Chondrocyte (in vitro differentiated cells): ENCODE measurements around the gene CAMK2D. TPM values are rescaled to one million over a fixed set of nuclear protein-coding genes. Genes with fewer than 3 reads are reported as not detected.
"Not testable (repeated sequence)": the region's sequence is repeated elsewhere in the genome, so short reads cannot be mapped to it uniquely, and the experiment has no call there.

Experiments used
- DNase-seq: peaks from one replicate; pipeline ENCODE4 v3.0.0; 2021; ENCODE audit warnings: mixed read lengths, low spot score
- H3K27ac Mint-ChIP-seq: one replicate; pipeline ENCODE4 v1.8.0; 2021; ENCODE audit warnings: mild to moderate bottlenecking, moderate library complexity, mixed read lengths; ENCODE audit not compliant: unreplicated experiment
- H3K27me3 Mint-ChIP-seq: 2 replicates; pipeline ENCODE4 v1.8.0; 2021; ENCODE audit warnings: low read depth, mixed read lengths
- H3K36me3 Mint-ChIP-seq: 2 replicates; pipeline ENCODE4 v1.8.0; 2021; ENCODE audit warnings: low read depth, mixed read lengths
- H3K4me1 Mint-ChIP-seq: 2 replicates; pipeline ENCODE4 v1.8.0; 2021; ENCODE audit warnings: low read depth, mild to moderate bottlenecking, mixed read lengths
- H3K4me3 Mint-ChIP-seq: one replicate; pipeline ENCODE4 v1.8.0; 2021; ENCODE audit warnings: mild to moderate bottlenecking, moderate library complexity, mixed read lengths; ENCODE audit not compliant: unreplicated experiment
- H3K9me3 Mint-ChIP-seq: 2 replicates; pipeline ENCODE4 v1.8.0; 2021; ENCODE audit warnings: low read depth, mixed read lengths
- CTCF ChIP-seq: fragments of 200-600 bp; sonication (generic); IDR thresholded peaks from 2 replicates; pipeline ENCODE4 v1.5.0; 2021; ENCODE audit warnings: antibody characterized with exemption, mild to moderate bottlenecking, moderate library complexity
- long read RNA-seq: library from polyadenylated mRNA; stranded (forward); transcript quantifications from one replicate; pipeline ENCODE4 v2.0.0, GENCODE V29; 2021
- total RNA-seq: library from RNA; stranded (reverse); gene quantifications from 3 replicates; pipeline ENCODE4 v1.2.1, GENCODE V29; 2021

Gene CAMK2D
- 69.2 to 76.8 TPM (median 73.7 TPM) in 3 replicates for total RNA-seq
- long read RNA-seq, full-length matches to known transcripts: 16 of 162 reads
- long read RNA-seq, partial matches to known transcripts: 8 of 162 reads
- long read RNA-seq, other reads (novel, unspliced or antisense): 138 of 162 reads

DNA sequence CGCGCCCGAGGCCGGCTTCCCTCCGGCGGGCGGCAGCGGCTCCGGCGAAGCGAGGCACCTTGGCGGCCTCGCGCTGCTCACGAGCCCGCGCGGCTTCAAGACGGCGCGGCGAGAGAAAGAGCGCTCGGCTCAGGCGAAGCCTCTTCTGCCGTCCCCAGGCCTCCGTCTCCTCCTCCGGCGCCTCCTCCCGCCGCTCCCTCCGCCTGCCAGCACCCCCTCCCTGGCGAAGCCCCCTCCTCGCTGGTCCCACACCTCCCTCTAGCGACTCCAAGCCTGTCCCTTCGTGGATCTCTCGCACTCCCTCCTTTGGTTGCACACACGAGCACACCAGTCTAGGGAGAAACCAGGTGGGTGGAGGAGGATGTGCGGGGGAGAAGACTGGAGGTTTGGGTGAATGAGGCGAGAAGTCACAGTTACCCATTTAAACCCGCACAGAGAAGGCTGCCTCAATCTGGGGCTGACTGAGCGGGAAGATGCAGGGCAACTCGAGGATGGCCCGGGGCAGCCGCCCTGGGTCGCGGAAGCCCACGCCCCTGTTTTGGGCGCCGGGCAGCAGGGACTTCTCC, at the start of gene CAMK2D:
Gene CAMK2D (minus strand): TSS at position 119 of the 566 bp plus-strand sequence. CDS start 670 bp downstream, outside the sequence.
- peak within 1 kb of the TSS; percentile 83 for H3K4me3 Mint-ChIP-seq
- DNase-seq: peak; percentile 96
- no peaks in the 10 kb centered on the region for H3K36me3 Mint-ChIP-seq
- no peaks in the 10 kb centered on the region for H3K27me3 Mint-ChIP-seq
- peaks cover 34% of the 10 kb centered on the region for H3K4me1 Mint-ChIP-seq
- H3K27ac Mint-ChIP-seq: peak within 1 kb of the TSS; percentile 100
- H3K9me3 Mint-ChIP-seq: no peaks in the 10 kb centered on the region
- TF ChIP-seq CTCF: peak; percentile 83

DNA sequence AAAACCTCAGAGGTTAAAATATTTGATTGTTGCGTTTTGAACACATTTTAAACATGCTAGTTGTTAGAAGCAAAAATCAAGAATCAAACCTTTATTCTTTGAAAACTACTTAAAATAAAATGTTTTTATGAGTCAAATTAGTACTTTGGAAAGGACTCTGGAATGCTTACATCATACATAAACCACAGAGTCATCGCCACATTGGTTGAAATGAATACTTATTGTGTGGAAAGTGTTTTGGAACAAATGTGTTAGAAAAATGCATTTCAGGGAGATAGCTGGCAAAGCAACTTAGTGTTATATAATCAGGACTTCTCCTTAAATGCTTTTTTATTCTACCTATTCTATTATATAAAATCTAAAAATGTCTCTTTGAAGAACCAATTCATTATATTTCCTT, 49.4 kb upstream of the CAMK2D start:
- Mint-ChIP-seq H3K36me3 (peaks cover 4% of the 10 kb centered on the region), H3K4me3 (no peak overlapping the region), H3K27ac (no peak overlapping the region), H3K4me1 (peaks cover 4% of the 10 kb centered on the region), H3K27me3 (no peaks in the 10 kb centered on the region), H3K9me3 (no peaks in the 10 kb centered on the region)
- no peak for DNase-seq
- no peak for TF ChIP-seq CTCF

GRCh38 chr4:113809311-113809710, 47.8 kb upstream of the CAMK2D start:
- Mint-ChIP-seq H3K9me3 (peaks cover 2% of the 10 kb centered on the region), H3K4me1 (peaks cover 4% of the 10 kb centered on the region), H3K36me3 (peaks cover 4% of the 10 kb centered on the region), H3K27ac (no peak overlapping the region), H3K27me3 (no peaks in the 10 kb centered on the region), H3K4me3 (no peak overlapping the region)
- DNase-seq: no peak
- no peak for TF ChIP-seq CTCF

- Mint-ChIP-seq H3K27me3 (no peaks in the 10 kb centered on the region), H3K36me3 (peaks cover 5% of the 10 kb centered on the region), H3K27ac (no peak overlapping the region), H3K4me1 (peaks cover 4% of the 10 kb centered on the region), H3K4me3 (no peak overlapping the region), H3K9me3 (peaks cover 7% of the 10 kb centered on the region)
- no peak for DNase-seq
- TF ChIP-seq CTCF: no peak
These were observed 45.3 kb upstream of the CAMK2D start for GRCh38 chr4:113806850-113807249.

GRCh38 chr4:113801882-113802281, 40.3 kb upstream of the CAMK2D start:
- no peaks in the 10 kb centered on the region for H3K27me3 Mint-ChIP-seq
- peaks cover 14% of the 10 kb centered on the region for H3K9me3 Mint-ChIP-seq
- no peak overlapping the region for H3K4me3 Mint-ChIP-seq
- no peak overlapping the region for H3K27ac Mint-ChIP-seq
- no peaks in the 10 kb centered on the region for H3K4me1 Mint-ChIP-seq
- TF ChIP-seq CTCF: no peak
- H3K36me3 Mint-ChIP-seq: peaks cover 9% of the 10 kb centered on the region
- DNase-seq: no peak

DNA sequence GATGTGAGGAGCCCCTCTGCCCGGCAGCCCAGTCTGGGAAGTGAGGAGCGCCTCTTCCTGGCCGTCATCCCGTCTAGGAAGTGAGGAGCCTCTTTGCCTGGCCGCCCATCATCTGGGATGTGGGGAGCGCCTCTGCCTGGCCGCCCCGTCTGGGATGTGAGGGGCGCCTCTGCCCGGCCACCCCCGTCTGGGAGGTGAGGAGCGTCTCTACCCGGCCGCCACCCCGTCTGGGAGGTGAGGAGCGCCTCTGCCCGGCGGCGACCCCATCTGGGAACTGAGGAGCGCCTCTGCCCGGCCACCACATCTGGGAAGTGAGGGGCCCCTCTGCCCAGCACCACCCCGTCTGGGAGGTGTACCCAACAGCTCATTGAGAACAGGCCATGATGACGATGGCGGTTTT, 34.8 kb upstream of the CAMK2D start:
- DNase-seq, H3K27me3 Mint-ChIP-seq, H3K4me1 Mint-ChIP-seq, H3K4me3 Mint-ChIP-seq, H3K27ac Mint-ChIP-seq: not testable (repeated sequence)
- Mint-ChIP-seq H3K9me3 (peaks cover 20% of the 10 kb centered on the region), H3K36me3 (peaks cover 12% of the 10 kb centered on the region)
